Esophagus squamous epithelium (tissue), 5 donors: Measurements from ENCODE around the gene NOL4L. TPM values are rescaled to one million over a fixed set of nuclear protein-coding genes. Genes with fewer than 3 reads are reported as not detected.

Source experiments
- DNase-seq: peaks from one replicate; lab custom pipeline; 2025; lab: John Stamatoyannopoulos, UW
- H3K27ac ChIP-seq, 4 donors: fragments of 200-600 bp; sonication (generic); one replicate each; pipeline ENCODE4 v1.5.1; 2016 to 2019; ENCODE audit warnings: mild to moderate bottlenecking in 1 of 4
- H3K27me3 ChIP-seq, 4 donors: fragments of 200-600 bp; sonication (generic); 1 replicate in 3 of 4; 2 replicates in 1 of 4; pipeline versions ENCODE4 v1.5.1 to v1.6.0; 2017 to 2021; ENCODE audit warnings: antibody characterized with exemption in 1 of 4
- H3K36me3 ChIP-seq, 3 donors: fragments of 200-600 bp; sonication (generic); one replicate each; pipeline ENCODE4 v1.5.1; 2016 to 2019
- H3K4me1 ChIP-seq, 3 donors: fragments of 200-600 bp; sonication (generic); one replicate each; pipeline ENCODE4 v1.5.1; 2017 to 2019
- H3K4me3 ChIP-seq, 4 donors: fragments of 200-600 bp; sonication (generic); 1 replicate in 3 of 4; 2 replicates in 1 of 4; pipeline ENCODE4 v1.5.1; 2016 to 2019; ENCODE audit warnings: mild to moderate bottlenecking in 2 of 4, moderate library complexity in 1 of 4
- H3K9me3 ChIP-seq, 3 donors: fragments of 200-600 bp; sonication (generic); one replicate each; pipeline ENCODE4 v1.5.1; 2016 to 2019
- CTCF ChIP-seq, 6 experiments: fragments of 450-650 bp in 4 of 6; fragments of 200-600 bp in 2 of 6; sonication (generic) in 2 of 6; IDR thresholded peaks; one replicate each; pipeline ENCODE4 v1.5.1; 2016 to 2019; ENCODE audit warnings: antibody characterized with exemption in 6 of 6, mild to moderate bottlenecking in 4 of 6, moderate library complexity in 4 of 6
- POLR2A ChIP-seq, 4 donors: fragments of 450-650 bp; IDR thresholded peaks; one replicate each; pipeline ENCODE4 v1.6.1; 2017; ENCODE audit warnings: antibody characterized with exemption in 4 of 4, mild to moderate bottlenecking in 4 of 4, moderate library complexity in 3 of 4
- WGBS, 2 donors: methylation state at CpG; one replicate each; pipeline ENCODE4 v1.1.5; 2018; 5-methylcytosine and 5-hydroxymethylcytosine counted together
- intact Hi-C: fragments of 100-400 bp; cut with DNase I; formaldehyde crosslinking; loops from one replicate; pipeline ENCODE4 v1.15.0; 2022
- total RNA-seq, 4 donors: library from RNA; depleted of rRNA; stranded (reverse); fragments of >200 nt; gene quantifications; one replicate each; pipeline ENCODE4 v1.1.0, GENCODE V29; 2016
- donor health status: DM: yes; HTN: yes; CAD: no.

NOL4L gene
- total RNA-seq, 4 donors from 2014 or later, result 1.5 to 5.1 (median 3.0) TPM

GRCh38 chr20:32517914-32518592 lies 67.1 kb downstream of the NOL4L start:
- Histone ChIP-seq H3K4me3 (no peak overlapping the region), H3K27ac (peak overlapping the region in 2 of 4 donors; percentile 39 to 49), H3K4me1 (peaks cover 3 to 37% (median 15%) of the 10 kb centered on the region in 3 donors), H3K9me3 (no peaks in the 10 kb centered on the region), H3K27me3 (peaks cover 0 to 23% (median 0%) of the 10 kb centered on the region in 4 donors), H3K36me3 (no peaks in the 10 kb centered on the region)
- intact Hi-C loops, result no loop called here
- no peak for TF ChIP-seq POLR2A (IDR thresholded peaks at IDR 0.05)
- no peak for TF ChIP-seq CTCF (IDR thresholded peaks at IDR 0.05)
- no peak for DNase-seq
- 65 to 75% methylated on average over 4 to 5 of the region's 15 CpGs for WGBS, 2 donors

GRCh38 chr20:32517518-32517873 lies 67.6 kb downstream of the NOL4L start:
- Histone ChIP-seq H3K36me3 (no peaks in the 10 kb centered on the region), H3K27me3 (peaks cover 0 to 20% (median 0%) of the 10 kb centered on the region in 4 donors), H3K4me3 (no peak overlapping the region), H3K27ac (peak overlapping the region in 2 of 4 donors; percentile 39 to 49), H3K9me3 (no peaks in the 10 kb centered on the region), H3K4me1 (peaks cover 3 to 37% (median 15%) of the 10 kb centered on the region in 3 donors)
- DNase-seq, result no peak
- intact Hi-C loops, result no loop called here
- 93 to 100% methylated on average over 1 to 5 of the region's 6 CpGs for WGBS, 2 donors
- TF ChIP-seq POLR2A (IDR thresholded peaks at IDR 0.05) (no peak), CTCF (IDR thresholded peaks at IDR 0.05) (no peak)

GRCh38 chr20:32516583-32517517 lies 68.3 kb downstream of the NOL4L start:
- TF ChIP-seq POLR2A (IDR thresholded peaks at IDR 0.05), result no peak
- no peak for TF ChIP-seq CTCF (IDR thresholded peaks at IDR 0.05)
- Histone ChIP-seq H3K27ac (peak overlapping the region in 2 of 4 donors; percentile 39 to 49), H3K9me3 (no peaks in the 10 kb centered on the region), H3K27me3 (peaks cover 0 to 14% (median 0%) of the 10 kb centered on the region in 4 donors), H3K36me3 (no peaks in the 10 kb centered on the region), H3K4me1 (peaks cover 2 to 32% (median 14%) of the 10 kb centered on the region in 3 donors), H3K4me3 (no peak overlapping the region)
- no peak for DNase-seq
- 67% methylated on average over 1 of the region's 10 CpGs; no CpG with 5 or more reads in 1 of the 2 donors for WGBS, 2 donors
- intact Hi-C loops, result no loop called here

- peaks cover 0 to 35% (median 10%) of the 10 kb centered on the region in 3 donors for H3K4me1 ChIP-seq
- no peaks in the 10 kb centered on the region for H3K36me3 ChIP-seq
- intact Hi-C loops, result no loop called here
- no peaks in the 10 kb centered on the region for H3K9me3 ChIP-seq
- no peak for DNase-seq
- WGBS, 2 donors, result 59 to 83% methylated on average over 4 to 8 of the region's 10 CpGs
- H3K27ac ChIP-seq, result no peak overlapping the region
- H3K4me3 ChIP-seq, result no peak overlapping the region
- TF ChIP-seq CTCF (IDR thresholded peaks at IDR 0.05) (no peak), POLR2A (IDR thresholded peaks at IDR 0.05) (no peak)
- H3K27me3 ChIP-seq, result peaks cover 0 to 12% (median 0%) of the 10 kb centered on the region in 4 donors
Measured at GRCh38 chr20:32515631-32516101, 69.5 kb downstream of the NOL4L start.
